Measurements from ENCODE around the gene GSC2. TPM values are rescaled to one million over a fixed set of nuclear protein-coding genes. Genes with fewer than 3 reads are reported as not detected.

Gene GSC2
- total and polyA plus RNA-seq, 9 of the 15 experiments (the other 6 are each of a cell fraction or from before 2014, with no cell fraction given), result not detected

DNA sequence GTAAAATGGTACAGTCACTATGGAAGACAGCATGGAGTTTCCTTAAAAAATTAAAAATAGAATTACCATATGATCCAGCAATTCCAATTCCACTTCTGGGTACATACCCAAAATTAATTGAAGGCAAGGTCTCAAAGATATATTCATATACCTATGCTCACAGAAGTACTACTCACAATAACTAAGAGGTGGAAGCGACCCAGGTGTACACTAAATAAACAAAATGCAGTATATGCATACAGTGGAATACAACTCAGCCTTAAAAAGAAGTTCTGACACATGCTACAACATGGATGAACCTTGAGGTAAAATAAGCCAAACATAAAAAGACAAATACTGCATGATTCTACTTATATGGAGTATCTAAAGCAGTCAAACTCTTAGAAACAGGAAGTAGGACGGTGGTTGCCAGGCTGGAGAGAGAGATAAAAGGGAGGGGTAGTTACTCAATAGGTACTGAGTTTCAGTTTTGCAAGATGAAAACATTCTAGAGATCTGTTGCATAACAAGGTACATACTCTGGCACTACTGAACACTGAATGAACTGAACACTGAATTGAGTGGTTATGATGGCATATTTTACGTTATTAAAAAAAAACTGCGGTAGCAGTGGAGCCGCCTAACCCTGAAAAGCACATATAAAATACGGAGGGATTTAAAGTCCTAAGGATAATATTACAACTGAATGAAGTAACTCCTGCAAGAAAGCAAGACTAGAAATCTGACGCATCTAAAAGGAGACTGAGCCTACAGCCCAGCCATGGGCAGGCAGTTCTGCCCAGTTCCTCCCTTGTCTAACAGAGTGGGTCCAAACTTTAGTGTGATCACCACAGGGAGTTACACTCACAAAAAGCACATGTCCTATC is 40.7 kb downstream of the GSC2 start (continued):
- TF ChIP-seq TCF7L2 (IDR thresholded peaks at IDR 0.05; ENCODE audit: low read depth, low read length) (no peak), ILK (tag; IDR thresholded peaks at IDR 0.05; ENCODE audit: borderline replicate concordance, low read depth) (no peak; the same call in 1 of the 2 replicates), SIN3B (IDR thresholded peaks at IDR 0.05; ENCODE audit: low read depth) (0 out of 2 replicates have a peak, but pooled peaks have one; percentile 24), TOE1 (IDR thresholded peaks at IDR 0.05; ENCODE audit: borderline replicate concordance) (peak; percentile 46; the same call in 1 of the 2 replicates), TOE1 (CRISPR knock-in tag; IDR thresholded peaks at IDR 0.05; ENCODE audit: borderline replicate concordance, low read depth) (peak; percentile 42; the same call in 1 of the 2 replicates), SNIP1 (IDR thresholded peaks at IDR 0.05; ENCODE audit: low read depth) (no peak; the same call in 1 of the 2 replicates), ZNF408 (CRISPR knock-in tag; IDR thresholded peaks at IDR 0.05; ENCODE audit: low read depth) (no peak), NCOA2 (IDR thresholded peaks at IDR 0.05; ENCODE audit: partially characterized antibody in 2 of 2) (no peak), HEY1 (CRISPR knock-in tag; IDR thresholded peaks at IDR 0.05; ENCODE audit: borderline replicate concordance) (0 out of 2 replicates have a peak, but pooled peaks have one; percentile 43)
- TF ChIP-seq, protein P1, sequence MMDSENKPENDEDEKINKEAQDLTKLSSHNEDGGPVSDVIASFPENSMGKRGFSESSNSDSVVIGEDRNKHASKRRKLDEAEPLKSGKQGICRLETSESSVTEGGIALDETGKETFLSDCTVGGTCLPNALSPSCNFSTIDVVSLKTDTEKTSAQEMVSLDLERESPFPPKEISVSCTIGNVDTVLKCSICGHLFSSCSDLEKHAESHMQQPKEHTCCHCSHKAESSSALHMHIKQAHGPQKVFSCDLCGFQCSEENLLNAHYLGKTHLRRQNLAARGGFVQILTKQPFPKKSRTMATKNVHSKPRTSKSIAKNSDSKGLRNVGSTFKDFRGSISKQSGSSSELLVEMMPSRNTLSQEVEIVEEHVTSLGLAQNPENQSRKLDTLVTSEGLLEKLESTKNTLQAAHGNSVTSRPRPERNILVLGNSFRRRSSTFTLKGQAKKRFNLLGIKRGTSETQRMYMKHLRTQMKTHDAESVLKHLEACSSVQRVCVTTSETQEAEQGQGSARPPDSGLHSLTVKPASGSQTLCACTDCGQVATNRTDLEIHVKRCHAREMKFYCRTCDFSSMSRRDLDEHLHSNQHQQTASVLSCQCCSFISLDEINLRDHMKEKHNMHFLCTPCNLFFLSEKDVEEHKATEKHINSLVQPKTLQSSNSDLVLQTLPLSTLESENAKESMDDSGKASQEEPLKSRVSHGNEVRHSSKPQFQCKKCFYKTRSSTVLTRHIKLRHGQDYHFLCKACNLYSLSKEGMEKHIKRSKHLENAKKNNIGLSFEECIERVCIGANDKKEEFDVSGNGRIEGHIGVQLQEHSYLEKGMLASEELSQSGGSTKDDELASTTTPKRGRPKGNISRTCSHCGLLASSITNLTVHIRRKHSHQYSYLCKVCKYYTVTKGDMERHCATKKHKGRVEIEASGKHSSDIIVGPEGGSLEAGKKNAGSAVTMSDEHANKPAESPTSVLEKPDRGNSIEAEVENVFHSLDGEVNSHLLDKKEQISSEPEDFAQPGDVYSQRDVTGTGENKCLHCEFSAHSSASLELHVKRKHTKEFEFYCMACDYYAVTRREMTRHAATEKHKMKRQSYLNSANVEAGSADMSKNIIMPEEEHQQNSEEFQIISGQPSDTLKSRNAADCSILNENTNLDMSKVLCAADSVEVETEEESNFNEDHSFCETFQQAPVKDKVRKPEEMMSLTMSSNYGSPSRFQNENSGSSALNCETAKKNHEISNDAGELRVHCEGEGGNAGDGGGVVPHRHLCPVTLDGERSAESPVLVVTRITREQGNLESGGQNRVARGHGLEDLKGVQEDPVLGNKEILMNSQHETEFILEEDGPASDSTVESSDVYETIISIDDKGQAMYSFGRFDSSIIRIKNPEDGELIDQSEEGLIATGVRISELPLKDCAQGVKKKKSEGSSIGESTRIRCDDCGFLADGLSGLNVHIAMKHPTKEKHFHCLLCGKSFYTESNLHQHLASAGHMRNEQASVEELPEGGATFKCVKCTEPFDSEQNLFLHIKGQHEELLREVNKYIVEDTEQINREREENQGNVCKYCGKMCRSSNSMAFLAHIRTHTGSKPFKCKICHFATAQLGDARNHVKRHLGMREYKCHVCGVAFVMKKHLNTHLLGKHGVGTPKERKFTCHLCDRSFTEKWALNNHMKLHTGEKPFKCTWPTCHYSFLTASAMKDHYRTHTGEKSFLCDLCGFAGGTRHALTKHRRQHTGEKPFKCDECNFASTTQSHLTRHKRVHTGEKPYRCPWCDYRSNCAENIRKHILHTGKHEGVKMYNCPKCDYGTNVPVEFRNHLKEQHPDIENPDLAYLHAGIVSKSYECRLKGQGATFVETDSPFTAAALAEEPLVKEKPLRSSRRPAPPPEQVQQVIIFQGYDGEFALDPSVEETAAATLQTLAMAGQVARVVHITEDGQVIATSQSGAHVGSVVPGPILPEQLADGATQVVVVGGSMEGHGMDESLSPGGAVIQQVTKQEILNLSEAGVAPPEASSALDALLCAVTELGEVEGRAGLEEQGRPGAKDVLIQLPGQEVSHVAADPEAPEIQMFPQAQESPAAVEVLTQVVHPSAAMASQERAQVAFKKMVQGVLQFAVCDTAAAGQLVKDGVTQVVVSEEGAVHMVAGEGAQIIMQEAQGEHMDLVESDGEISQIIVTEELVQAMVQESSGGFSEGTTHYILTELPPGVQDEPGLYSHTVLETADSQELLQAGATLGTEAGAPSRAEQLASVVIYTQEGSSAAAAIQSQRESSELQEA (IDR thresholded peaks at IDR 0.05; ENCODE audit: low read depth), result no peak
- TF ChIP-seq, protein P2, sequence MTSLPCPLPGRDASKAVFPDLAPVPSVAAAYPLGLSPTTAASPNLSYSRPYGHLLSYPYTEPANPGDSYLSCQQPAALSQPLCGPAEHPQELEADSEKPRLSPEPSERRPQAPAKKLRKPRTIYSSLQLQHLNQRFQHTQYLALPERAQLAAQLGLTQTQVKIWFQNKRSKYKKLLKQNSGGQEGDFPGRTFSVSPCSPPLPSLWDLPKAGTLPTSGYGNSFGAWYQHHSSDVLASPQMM (CRISPR knock-in tag; IDR thresholded peaks at IDR 0.05), result no peak
- TF ChIP-seq, protein P3, sequence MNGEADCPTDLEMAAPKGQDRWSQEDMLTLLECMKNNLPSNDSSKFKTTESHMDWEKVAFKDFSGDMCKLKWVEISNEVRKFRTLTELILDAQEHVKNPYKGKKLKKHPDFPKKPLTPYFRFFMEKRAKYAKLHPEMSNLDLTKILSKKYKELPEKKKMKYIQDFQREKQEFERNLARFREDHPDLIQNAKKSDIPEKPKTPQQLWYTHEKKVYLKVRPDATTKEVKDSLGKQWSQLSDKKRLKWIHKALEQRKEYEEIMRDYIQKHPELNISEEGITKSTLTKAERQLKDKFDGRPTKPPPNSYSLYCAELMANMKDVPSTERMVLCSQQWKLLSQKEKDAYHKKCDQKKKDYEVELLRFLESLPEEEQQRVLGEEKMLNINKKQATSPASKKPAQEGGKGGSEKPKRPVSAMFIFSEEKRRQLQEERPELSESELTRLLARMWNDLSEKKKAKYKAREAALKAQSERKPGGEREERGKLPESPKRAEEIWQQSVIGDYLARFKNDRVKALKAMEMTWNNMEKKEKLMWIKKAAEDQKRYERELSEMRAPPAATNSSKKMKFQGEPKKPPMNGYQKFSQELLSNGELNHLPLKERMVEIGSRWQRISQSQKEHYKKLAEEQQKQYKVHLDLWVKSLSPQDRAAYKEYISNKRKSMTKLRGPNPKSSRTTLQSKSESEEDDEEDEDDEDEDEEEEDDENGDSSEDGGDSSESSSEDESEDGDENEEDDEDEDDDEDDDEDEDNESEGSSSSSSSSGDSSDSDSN (IDR thresholded peaks at IDR 0.05; ENCODE audit: borderline replicate concordance in 1 of 2, low read depth in 2 of 2, low read length in 2 of 2), result no peak
- TF ChIP-seq, protein P4, sequence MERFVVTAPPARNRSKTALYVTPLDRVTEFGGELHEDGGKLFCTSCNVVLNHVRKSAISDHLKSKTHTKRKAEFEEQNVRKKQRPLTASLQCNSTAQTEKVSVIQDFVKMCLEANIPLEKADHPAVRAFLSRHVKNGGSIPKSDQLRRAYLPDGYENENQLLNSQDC (CRISPR knock-in tag; IDR thresholded peaks at IDR 0.05), result no peak

All from K562 (cell line).